GM21447 (cell line): ENCODE data around the gene CP.
"Not testable (repeated sequence)": the region's sequence is repeated elsewhere in the genome, so short reads cannot be mapped to it uniquely, and the experiment has no call there.

Experiments
- ATAC-seq: cut with Tn5 transposase; IDR thresholded peaks from one replicate; pipeline ENCODE4 v1.9.1; 2021; ENCODE audit not compliant: unreplicated experiment

CP gene

DNA sequence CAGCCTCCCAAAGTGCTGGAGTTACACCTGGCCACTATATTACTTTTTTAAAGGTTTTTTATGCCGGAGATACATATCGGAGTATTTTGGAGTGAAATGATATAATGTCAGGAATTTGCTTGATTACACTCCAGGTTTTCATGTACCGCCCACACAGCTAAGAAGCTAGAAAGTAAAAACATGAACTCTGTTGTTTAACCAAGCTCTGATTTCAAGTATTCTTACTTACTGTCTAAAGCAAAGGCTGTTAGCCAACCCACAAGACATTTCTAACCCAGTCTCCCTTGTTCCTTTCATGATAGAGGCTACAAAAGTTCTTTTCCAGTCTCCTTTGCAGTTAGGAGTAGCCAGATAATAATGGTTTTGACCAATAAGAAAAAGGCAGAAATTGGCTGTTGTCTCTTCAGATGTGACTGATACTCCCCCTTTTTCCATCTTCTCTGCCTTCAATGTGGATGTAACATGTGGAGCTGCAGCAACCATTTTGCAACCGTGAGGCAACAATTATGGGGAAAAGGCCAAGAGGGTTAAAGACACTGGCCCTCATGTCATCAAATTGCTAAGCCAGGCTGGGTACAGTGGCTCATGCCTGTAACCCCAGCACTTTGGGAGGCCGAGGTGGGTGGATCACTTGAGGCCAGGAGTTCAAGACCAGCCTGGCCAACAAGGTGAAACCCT is 6.1 kb upstream of the CP start:
- no peak for ATAC-seq

DNA sequence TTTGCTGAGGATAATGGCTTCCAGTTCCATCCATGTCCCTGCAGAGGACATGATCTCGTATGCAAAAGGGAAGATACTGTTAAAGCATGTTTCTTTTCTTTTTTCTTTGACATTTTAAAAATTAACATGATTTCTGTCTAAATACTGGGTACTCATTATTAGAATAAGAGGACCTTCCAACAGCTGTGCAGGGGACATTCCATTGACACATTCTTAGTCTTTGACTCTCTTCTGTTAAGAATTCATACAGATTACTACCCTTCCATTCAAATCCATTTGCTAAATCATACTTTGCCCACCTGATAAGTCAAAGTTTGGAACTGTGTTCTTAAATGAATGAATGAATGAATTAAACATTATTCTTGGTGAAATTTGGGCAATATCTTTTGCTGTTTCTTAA is 5.1 kb upstream of the CP start:
- ATAC-seq: no peak

DNA sequence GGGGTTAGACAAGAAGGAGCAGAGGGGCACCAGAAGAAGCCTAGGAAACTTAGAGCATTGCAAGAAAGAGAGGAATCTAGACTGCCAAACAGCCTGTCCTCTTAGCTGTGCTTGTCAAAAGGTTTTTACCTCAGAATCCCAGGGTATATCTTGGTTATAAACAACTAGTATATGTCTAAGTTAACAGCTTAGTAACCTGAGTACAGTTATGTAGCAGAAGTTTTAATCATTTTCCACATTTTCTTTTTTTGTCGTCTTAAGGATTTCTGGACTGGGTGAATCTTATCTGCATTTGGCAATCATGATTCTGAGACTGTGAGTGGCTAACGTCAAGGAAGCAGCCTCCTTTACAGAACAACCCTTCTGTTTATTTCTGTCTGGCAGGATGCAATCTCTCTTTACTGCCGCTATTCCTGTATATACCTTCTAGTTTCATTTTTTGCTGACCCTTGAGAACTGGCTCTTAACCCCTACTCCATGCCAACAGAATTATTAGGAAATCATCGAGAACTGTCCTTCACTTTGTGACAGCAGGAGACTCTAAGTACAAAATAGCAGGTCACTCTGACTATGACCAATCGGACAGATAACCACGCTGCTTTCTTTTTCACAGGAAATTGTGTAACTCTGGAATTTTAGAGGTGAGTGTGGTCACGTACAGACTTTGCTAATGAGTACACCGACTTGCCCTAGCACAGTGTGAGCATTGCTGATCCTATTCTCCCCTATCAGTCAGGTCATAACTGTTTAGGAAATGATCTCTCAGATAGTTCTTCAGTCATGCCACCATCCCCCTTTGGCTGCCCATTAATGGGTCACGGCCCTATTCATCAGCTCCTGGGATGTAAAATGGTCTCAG is 3.3 kb upstream of the CP start:
- ATAC-seq: peak; percentile 95

DNA sequence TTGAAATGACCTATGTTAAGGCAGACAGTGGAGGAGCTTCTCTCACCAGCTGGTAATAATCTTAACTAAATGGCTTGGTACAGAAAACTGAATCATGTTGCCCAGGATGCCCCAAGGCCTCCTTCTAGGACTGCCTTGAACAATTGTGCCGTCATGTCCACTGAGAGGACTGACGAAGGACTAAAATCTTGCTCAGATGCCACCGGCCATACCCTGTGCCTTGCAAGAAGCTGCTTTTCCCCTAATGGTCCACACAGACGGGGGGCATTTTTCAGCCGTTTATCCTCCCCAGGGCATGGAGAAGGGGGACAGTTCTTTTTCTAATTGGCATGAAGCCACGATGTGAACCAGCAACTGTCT is 1.8 kb upstream of the CP start:
- no peak for ATAC-seq

DNA sequence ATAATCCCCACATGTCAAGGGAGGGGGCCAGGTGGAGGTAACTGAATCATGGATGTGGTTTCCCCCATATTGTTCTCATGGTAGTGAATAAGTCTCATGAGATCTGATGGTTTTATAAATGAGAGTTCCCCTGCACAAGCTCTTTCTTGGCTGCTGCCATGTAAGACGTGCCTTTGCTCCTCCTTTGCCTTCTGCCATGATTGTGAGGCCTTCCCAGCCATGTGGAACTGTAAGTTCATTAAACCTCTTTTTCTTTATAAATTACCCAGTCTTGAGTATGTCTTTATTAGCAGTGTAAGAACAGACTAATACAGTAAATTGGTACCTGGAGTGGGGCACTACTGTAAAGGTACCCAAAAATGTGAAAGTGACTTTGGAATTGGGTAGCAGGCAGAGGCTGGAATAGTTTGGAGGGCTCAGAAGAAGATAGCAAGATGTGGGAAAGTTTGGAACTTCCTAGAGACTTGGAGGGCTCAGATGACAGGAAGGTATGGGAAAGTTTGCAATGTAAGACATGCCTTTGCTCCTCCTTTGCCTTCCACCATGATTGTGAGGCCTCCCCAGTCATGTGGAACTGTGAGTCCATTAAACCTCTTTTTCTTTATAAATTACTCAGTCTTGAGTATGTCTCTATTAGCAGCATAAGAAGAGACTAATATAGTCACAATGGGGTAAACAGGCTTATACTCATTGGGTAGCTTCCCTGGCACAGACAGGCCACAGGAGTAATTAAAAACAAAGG is 2.1 kb downstream of the CP start:
- not testable (repeated sequence) for ATAC-seq

DNA sequence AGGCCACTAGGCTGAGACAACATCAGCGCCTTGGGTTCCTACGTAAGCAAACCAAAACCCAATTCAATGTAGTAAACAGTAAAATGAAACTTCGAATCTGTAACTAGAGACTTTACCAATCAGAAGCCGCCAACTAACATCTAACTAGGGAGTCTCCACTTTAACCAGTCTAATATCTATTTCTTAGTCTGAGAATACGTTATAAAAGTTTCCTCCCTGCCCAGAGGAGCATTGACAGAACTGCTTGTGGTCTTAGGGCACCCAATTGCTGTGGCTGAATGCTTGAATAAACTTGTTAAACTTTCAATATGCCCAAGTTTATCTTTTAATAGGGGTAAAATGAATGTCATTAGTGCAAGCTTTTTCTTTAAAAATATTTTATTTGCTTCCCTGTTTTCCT is 4.3 kb downstream of the CP start:
- no peak for ATAC-seq

DNA sequence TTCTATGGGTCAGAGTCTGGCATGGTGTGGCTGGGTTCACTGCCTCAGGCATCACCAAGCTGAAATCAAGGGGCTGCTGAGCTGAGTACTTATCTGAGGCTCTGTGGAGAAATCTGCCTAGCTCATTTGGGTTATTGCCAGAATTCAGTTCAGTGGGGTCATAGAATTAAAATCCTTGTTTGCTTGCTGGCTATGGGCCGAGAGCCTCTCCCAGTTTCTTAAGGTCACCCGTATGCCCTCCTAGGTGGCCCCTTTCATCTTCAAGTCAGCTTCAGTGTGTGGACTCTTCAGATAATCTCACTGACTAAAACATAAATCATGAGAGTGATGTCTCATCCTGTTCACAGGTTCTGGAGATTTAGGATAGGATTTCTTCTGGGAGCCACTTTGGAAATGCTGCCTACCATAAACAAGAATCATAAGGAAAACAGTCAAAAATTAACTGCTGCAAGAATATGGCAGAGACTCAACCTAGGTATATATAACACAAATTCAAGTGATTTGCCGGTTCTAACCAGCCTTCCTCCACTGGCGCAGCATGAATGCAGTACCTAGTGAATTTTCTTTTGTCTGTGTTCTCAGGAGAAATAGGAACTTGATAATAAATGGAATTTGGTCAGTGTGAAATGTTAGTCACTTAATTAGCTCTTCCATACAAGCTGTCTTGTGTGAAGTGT is 5.3 kb downstream of the CP start:
- no peak for ATAC-seq

DNA sequence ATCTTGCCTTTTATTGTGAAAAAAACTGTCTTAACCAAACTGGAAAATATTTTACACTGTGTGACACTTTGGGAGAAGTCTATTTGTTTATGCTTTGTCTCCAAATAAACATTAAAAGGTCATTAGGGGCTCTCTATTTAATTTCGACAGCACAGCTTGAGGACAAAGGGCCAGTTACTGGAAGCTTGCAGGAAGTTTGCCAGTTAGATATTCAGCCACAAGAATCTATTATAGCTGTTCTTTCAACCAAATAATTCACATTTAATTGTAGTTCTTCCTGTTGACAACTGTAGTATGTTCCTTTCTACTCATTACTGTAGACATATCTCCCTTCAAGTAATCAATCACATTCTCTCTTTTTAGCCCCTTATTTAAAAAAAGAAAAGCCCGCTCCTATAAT is 6.1 kb downstream of the CP start:
- ATAC-seq: no peak

DNA sequence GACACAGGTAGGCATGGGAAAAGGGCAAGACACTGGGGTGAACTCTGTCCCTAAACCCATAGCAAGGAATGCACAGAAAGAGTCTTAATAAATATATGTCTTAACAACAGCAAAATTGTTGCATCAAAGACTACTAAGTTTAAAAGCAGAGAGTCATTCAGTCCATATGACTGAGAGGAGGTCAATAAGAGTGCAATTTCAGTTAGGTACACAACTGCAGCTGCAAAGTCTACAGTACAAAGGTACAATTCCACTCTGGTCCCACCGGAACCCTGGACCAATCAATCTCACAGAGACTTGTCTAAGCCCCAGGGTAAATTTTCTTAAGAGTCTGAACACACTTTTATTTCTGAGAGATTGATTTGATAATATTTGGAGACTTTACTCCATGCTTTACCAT is 6.9 kb downstream of the CP start:
- ATAC-seq: no peak

DNA sequence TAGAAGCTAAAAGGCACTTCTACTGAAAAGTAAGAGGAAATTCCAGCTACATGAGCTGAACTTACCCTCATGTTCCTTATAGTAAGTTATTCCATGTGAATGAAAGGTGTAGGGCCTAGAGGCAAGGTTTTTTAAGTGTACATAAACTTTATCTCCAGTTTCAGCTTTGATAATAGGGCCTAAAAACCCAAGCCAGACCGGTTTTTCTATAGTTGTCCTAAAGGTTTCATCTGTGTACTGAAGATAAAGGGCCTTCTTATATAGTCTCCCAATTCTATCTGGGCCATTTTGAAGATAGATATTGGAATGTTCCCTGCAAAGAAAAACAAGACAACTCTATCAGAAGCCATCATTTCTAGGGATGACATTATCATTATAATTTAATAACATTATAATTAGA is 9.2 kb downstream of the CP start:
- ATAC-seq: no peak

DNA sequence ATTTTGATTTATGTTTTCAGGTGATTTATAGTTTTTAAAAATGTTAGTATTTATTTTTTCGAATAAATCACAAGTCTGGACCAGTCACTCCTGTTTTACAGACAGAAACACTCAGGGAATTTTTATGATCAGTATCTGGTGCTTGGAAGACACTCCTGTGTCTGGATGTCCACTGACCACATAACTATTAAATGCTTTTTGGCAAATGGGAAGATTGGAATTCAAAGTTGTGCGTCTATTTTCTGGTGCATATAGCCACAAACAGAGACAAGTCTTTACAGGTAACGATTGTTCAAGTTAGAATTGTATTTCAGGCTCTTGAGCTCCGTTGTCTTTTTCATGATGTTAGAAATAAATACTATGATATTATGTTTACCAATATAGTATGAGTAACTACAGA is 12.2 kb downstream of the CP start:
- no peak for ATAC-seq

DNA sequence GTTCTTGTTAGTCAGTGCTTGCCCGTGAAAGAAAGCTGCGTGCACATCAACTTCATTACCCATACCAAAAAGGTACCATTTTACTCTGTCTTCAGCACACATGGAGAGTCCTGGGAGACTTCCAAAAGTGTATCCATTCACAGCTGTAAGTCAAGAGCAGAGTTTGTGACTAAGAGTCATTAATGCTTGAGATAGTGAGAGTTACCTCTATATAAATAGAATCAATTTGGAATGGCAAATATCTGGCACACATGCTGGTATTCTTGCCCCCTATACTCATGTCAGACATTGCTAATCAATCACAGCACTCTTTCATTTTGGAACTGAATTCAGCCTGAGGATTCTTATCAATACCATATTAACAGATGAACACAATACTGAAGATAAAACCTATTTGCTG is 14.2 kb downstream of the CP start:
- no peak for ATAC-seq

DNA sequence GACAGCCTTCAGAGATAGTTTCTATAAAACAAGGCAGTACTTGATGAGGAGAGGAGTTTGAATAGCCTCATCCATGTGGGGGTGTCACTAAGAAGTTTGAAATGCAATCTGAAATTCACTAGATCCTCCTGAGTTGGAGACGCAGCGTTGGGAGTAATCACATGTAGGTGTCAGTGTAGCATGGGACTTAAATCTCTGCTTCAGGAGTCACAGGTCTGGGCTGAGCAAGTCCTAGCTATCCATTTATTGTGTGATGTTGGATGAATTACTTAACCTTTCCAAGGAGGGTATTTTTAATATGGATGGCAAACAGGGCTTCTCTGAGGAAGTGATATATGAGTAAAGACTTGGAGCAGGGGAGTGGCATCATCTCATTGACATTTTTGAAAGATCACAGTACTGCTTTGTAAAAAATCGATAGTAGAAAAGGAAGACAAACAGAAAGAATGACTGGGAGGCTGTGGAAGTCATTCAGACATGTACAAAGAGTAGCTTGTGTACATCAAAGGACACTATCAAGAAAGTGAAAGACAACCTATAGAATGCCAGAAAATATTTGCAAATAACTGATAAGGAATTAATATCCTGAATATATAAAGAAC is 17.1 kb downstream of the CP start:
- ATAC-seq: no peak

DNA sequence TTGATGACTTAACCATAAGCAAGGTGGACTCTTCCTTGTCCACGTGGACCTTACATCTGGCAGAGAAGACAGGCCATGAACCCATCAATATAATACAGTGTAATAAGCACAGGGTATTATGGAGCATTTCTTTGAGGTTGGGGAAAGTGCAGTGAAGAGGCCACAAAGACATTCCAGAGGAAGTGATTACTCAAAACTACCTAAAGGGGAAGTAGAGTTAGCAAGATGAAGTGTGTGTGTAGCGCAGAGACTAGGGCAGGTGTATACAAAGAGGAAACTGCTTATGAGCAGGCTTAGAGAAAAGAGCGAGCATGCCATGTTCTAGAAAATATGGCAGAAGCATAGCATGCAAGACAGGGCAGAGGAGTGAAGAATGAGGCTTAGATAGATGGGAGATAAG is 17.9 kb downstream of the CP start:
- peak; percentile 99 for ATAC-seq

DNA sequence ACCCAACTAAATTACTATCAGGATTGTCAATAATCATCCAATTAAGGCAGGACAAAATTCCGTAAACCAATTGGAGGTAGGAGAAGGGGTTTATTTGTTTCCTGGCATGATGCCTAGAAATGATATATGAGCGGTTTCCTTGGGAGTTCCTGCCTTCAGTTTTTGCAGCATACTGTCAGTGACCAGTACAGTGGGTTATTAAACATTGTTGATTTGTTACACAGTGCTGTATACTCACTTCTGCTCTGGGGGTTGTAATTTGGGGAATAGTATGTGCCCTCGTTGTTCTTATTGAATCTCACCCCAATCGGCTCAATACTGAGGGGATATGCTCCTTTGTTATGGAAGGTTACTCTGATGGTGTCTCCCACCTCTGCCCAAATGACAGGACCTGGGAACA is 22.2 kb downstream of the CP start:
- no peak for ATAC-seq

DNA sequence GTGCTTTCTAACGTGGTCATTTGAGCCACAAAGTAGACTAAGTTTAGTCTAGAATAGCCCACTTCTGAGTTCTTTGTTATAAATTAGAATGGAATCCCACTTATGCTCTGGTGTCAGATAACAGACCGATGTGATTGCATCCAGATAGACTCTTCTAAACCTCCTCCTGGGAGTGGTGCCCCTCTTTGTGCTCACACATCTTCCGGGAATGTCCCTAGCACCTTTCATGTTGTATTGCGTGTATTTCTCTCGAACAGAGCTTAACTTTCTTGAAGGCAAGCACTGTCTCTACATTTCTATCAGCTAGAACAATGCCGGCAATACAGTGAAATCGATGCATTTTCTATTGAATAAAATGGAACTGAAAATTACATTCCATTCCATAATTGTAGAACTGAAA is 23.0 kb downstream of the CP start:
- ATAC-seq: no peak

DNA sequence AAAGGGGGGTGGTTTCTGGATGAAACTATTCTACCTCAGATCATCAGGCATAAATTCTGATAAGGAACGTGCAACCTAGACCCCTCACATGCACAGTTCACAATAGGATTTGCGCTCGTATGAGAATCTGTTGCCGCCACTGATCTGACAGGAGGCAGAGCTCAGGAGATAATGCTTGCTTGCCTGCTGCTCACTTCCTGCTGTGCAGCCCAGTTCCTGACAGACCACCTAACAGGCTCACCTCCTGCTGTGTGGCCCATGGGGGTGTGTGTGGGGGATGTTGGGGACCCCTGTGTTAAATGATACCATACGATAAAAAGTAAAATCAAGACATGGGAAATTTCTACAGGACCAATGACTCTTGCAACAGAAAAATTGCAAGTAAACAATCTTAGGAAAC is 24.0 kb downstream of the CP start:
- ATAC-seq: no peak

DNA sequence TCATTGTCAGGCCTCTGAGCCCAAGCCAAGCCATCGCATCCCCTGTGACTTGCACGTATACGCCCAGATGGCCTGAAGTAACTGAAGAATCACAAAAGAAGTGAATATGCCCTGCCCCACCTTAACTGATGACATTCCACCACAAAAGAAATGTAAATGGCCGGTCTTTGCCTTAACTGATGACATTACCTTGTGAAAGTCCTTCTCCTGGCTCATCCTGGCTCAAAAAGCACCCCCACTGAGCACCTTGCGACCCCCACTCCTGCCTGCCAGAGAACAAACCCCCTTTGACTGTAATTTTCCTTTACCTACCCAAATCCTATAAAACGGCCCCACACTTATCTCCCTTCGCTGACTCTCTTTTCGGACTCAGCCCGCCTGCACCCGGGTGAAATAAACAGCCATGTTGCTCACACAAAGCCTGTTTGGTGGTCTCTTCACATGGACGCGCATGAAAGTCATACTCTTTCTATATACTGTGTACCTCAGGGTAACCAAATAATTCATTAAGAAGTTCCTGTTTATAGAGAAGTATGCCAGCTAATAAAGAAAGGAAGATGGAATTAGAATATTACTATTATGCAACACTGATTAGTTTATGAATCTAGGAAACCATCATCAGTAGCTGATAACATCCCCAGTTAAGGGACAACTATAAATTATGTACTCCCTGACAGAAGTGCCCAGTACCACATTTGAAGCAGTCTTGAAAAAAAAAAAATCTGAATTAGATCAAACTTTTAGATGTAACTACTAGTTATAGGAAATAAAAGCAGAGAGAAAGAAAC is 24.6 kb downstream of the CP start:
- not testable (repeated sequence) for ATAC-seq

DNA sequence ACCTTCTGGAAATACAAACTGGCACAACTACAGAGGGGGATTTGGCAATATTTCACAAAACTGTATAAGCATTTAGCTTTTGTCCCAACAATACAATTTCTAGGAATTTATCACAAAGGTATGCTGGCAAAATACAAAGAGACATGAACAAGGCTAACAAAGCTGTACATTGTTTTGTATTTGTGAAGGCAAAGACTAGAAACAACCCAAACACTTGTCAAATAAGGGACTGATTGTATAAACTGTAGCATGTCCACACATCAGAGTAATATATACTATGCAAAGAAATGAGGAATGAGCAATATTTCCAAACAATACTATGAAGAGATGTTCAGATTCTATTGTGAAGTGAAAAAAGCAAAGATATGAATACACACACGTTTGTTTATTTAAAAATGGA is 26.4 kb downstream of the CP start:
- ATAC-seq: no peak

DNA sequence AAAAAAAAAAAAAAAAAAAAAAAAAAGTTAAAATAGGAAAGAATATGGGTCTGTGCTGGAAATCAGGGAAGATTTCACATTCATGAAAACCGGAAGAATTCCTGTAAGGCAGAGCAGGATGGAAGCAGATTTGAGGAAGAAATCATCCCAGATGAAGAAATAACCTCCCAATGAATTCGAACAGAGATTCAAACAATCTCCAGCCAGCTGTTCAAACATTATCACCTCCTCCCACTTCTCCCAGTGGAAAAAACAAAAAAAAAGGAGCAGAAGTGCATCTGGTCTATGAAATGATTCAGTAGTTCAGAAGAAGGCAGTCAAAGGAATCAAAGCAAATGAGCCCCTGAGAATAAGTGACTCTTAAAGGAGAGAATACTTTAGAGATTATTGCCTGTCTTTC is 33.1 kb downstream of the CP start:
- ATAC-seq: no peak
